WERI-Rb-1 (cell line): ENCODE data around the gene CATSPERD.

Experiments used
- DNase-seq: peaks from one replicate; pipeline ENCODE4 v3.0.0-alpha.2; 2020
- H3K27ac ChIP-seq: fragments of 250-450 bp; sonication (Bioruptor Pico); 2 replicates; pipeline ENCODE4 v1.5.1; 2020; ENCODE audit warnings: mild to moderate bottlenecking, moderate library complexity
- H3K27me3 ChIP-seq: fragments of 250-450 bp; sonication (Bioruptor Pico); 2 replicates; pipeline ENCODE4 v1.5.1; 2021; ENCODE audit warnings: mild to moderate bottlenecking, low read depth, moderate library complexity; ENCODE audit not compliant: insufficient read depth, severe bottlenecking
- H3K36me3 ChIP-seq: fragments of 250-450 bp; sonication (Bioruptor Pico); 2 replicates; pipeline ENCODE4 v1.5.1; 2020; ENCODE audit warnings: mild to moderate bottlenecking, moderate library complexity
- H3K4me3 ChIP-seq: 2 replicates; pipeline ENCODE4 v1.5.1; 2011; ENCODE audit warnings: low read depth, mild to moderate bottlenecking, control low read depth, low read length
- H3K9me3 ChIP-seq: fragments of 250-450 bp; sonication (Bioruptor Pico); 2 replicates; pipeline ENCODE4 v1.5.1; 2021; ENCODE audit warnings: mild to moderate bottlenecking, moderate library complexity; ENCODE audit not compliant: severe bottlenecking
- CTCF ChIP-seq: IDR thresholded peaks from 2 replicates; pipeline ENCODE4 v1.5.1; 2011; ENCODE audit warnings: low read depth, mild to moderate bottlenecking, control low read depth, inconsistent platforms, low read length

Gene CATSPERD

GRCh38 chr19:5692723-5693194, 27.7 kb upstream of the CATSPERD start:
- Histone ChIP-seq H3K4me3 (no peak overlapping the region), H3K27ac (no peak overlapping the region), H3K27me3 (no peaks in the 10 kb centered on the region), H3K36me3 (peaks cover 68% of the 10 kb centered on the region), H3K9me3 (no peaks in the 10 kb centered on the region)
- no peak for DNase-seq
- TF ChIP-seq CTCF, result no peak

- TF ChIP-seq CTCF, result no peak
- H3K27ac ChIP-seq, result no peak overlapping the region
- no peaks in the 10 kb centered on the region for H3K9me3 ChIP-seq
Measured at GRCh38 chr19:5693195-5694166, 27.0 kb upstream of the CATSPERD start.

GRCh38 chr19:5694167-5694955, 26.1 kb upstream of the CATSPERD start:
- no peak for TF ChIP-seq CTCF
- H3K4me3 ChIP-seq, result no peak overlapping the region
- no peaks in the 10 kb centered on the region for H3K27me3 ChIP-seq
- no peak for DNase-seq
- H3K27ac ChIP-seq, result no peak overlapping the region
- H3K36me3 ChIP-seq, result peaks cover 80% of the 10 kb centered on the region
- no peaks in the 10 kb centered on the region for H3K9me3 ChIP-seq

More at GRCh38 chr19:5693195-5694166, 27.0 kb upstream of the CATSPERD start:
- Histone ChIP-seq H3K27me3 (no peaks in the 10 kb centered on the region), H3K4me3 (no peak overlapping the region), H3K36me3 (peaks cover 72% of the 10 kb centered on the region)
- no peak for DNase-seq

- Histone ChIP-seq H3K4me3 (no peak overlapping the region), H3K9me3 (no peaks in the 10 kb centered on the region), H3K27me3 (no peaks in the 10 kb centered on the region), H3K36me3 (peaks cover 86% of the 10 kb centered on the region), H3K27ac (peak overlapping the region; percentile 37; the same call in 1 of the 2 replicates)
- no peak for DNase-seq
- TF ChIP-seq CTCF, result no peak
Measured at GRCh38 chr19:5694956-5695648, 25.3 kb upstream of the CATSPERD start.

- Histone ChIP-seq H3K9me3 (no peaks in the 10 kb centered on the region), H3K27ac (peak overlapping the region; percentile 37; the same call in 1 of the 2 replicates), H3K36me3 (peaks cover 88% of the 10 kb centered on the region), H3K27me3 (no peaks in the 10 kb centered on the region), H3K4me3 (no peak overlapping the region)
- TF ChIP-seq CTCF, result no peak
- no peak for DNase-seq
Measured at GRCh38 chr19:5695649-5696195, 24.7 kb upstream of the CATSPERD start.
